OCI-LY1 (cell line): ENCODE measurements around the gene FAM50A.

Source experiments
- EZH2 ChIP-seq: fragments of 200-600 bp; sonication (generic), shearing (Covaris generic); IDR thresholded peaks from 2 replicates; pipeline ENCODE4 v1.8.0; 2017; ENCODE audit warnings: borderline replicate concordance, mixed run types, mild to moderate bottlenecking, antibody characterized with exemption, low read length, moderate library complexity, mixed read lengths
- TF ChIP-seq, protein P1 (sequence below): fragments of 200-600 bp; sonication (generic), shearing (Covaris generic); IDR thresholded peaks from 2 replicates; pipeline ENCODE4 v1.5.1; 2017; ENCODE audit warnings: mild to moderate bottlenecking, antibody characterized with exemption, low read length, moderate library complexity, mixed read lengths

DNA sequence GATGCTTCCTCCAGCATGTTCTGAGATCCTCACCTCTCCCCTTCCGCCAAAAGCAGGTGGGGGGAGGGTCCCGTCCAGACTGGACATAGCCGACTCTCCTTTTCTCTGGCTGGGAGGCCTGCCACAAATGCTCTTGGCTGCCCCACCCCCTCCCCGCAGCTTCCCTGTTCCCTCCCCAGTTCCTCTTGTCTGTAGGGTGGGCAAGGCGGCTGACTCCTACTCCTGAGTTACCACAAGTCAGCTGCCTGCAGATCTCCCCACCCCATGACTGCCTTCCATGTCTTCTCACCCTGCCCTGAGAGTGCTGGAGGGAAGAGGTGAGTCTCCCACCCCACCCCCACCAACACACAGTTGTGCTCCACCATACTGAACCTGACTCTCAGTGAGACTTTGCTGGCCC lies 12.6 kb upstream of the FAM50A start:
- TF ChIP-seq, protein P1, sequence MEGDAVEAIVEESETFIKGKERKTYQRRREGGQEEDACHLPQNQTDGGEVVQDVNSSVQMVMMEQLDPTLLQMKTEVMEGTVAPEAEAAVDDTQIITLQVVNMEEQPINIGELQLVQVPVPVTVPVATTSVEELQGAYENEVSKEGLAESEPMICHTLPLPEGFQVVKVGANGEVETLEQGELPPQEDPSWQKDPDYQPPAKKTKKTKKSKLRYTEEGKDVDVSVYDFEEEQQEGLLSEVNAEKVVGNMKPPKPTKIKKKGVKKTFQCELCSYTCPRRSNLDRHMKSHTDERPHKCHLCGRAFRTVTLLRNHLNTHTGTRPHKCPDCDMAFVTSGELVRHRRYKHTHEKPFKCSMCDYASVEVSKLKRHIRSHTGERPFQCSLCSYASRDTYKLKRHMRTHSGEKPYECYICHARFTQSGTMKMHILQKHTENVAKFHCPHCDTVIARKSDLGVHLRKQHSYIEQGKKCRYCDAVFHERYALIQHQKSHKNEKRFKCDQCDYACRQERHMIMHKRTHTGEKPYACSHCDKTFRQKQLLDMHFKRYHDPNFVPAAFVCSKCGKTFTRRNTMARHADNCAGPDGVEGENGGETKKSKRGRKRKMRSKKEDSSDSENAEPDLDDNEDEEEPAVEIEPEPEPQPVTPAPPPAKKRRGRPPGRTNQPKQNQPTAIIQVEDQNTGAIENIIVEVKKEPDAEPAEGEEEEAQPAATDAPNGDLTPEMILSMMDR, result no peak
- no peak for TF ChIP-seq EZH2
